Astrocyte of the spinal cord (primary cell): Measurements from ENCODE around the gene BCAS3.

Experiments
- DNase-seq: peaks from one replicate; pipeline ENCODE4 v3.0.0; 2011; ENCODE audit warnings: low read depth, low spot score
- H3K4me3 ChIP-seq: 2 replicates; pipeline ENCODE4 v1.5.1; 2011; ENCODE audit warnings: low read depth, mild to moderate bottlenecking, low read length, moderate library complexity
- CTCF ChIP-seq: IDR thresholded peaks from 2 replicates; pipeline ENCODE4 v1.5.1; 2012; ENCODE audit warnings: low read depth, mild to moderate bottlenecking, low read length, inconsistent platforms
- in situ Hi-C: cut with HindIII; loops from 2 replicates; pipeline ENCODE4 v1.10.0; 2017; ENCODE audit warnings: low sequenced_read_pairs

The BCAS3 gene

GRCh38 chr17:60790205-60790604 is 112.6 kb downstream of the BCAS3 start:
- DNase-seq, result no peak
- no peak overlapping the region for H3K4me3 ChIP-seq
- in situ Hi-C loops, result no loop called here
- TF ChIP-seq CTCF, result no peak

DNA sequence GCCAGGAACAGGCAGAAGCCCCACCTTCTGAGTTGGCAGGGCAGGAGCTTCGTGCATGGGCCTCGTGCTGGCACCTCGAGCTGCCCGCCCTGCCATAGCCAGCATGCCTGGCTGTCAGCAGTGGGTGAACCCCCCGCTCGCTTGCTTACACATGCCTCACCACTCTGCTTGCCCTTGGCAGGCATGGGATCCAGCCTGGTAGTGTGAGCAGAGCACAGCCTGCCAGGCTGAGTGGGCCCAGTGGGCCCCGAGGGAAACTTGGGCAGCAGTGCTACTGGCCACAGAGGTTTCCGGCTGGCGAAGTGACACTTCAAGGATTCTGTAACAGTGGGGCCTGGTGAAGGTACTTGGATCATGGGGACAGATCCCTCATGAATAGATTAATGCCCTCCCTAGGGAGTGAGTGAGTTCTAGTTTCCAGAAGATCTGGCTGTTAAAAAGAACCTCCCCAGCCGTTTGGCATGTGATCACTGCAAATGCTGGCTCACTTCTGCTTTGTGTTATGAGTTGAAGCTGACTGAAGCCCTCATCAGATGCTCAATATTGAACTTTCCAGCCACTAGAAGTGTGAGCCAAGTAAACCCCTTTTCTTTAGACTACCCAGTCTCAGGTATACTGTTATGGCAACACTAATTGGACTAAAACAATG is 114.7 kb downstream of the BCAS3 start:
- no peak for TF ChIP-seq CTCF
- in situ Hi-C loops, result no loop called here
- H3K4me3 ChIP-seq, result no peak overlapping the region
- DNase-seq, result no peak

- TF ChIP-seq CTCF, result no peak
- no peak overlapping the region for H3K4me3 ChIP-seq
- in situ Hi-C loops, result no loop called here
- DNase-seq, result no peak
Measured at GRCh38 chr17:60798576-60798975, 120.9 kb downstream of the BCAS3 start.

DNA sequence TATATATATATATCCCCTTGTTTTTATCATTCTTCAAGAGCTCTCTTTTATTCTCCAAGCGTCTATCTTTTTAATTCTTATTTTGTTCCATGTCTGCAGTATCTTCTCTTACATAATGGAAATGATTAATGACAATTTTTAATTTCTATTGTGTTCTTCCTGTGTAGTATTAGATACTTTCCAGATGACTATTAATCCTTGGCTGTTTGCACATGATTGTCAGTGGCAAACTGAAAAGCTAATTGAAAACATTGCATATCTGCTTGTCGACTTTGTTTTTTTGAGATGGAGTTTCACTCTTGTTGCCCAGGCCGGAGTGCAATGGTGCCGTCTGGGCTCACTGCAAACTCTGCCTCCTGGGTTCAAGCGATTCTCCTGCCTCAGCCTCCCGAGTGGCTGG is 124.7 kb downstream of the BCAS3 start:
- no peak overlapping the region for H3K4me3 ChIP-seq
- TF ChIP-seq CTCF, result no peak
- in situ Hi-C loops, result no loop called here
- no peak for DNase-seq

DNA sequence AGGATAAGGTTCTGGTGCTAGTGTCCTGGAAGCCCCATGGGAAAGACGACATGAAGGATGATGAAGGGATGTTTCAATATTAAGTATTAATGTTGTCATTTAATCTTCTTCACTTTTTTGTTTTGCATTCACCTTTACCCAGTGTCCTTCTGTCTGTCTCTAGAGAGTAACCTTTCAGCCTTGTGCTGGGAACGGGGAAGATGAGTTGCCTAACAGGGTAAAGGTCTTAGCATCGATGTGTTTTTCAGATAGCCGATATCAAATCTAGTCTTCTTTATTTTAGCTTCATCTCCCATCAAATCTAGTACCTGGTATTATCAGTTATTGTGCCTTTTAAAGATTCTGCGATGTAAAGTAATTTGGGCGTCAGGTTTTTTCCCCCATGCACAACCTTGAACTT is 125.4 kb downstream of the BCAS3 start:
- no peak overlapping the region for H3K4me3 ChIP-seq
- in situ Hi-C loops, result no loop called here
- no peak for TF ChIP-seq CTCF

GRCh38 chr17:60804831-60805230 is 127.2 kb downstream of the BCAS3 start:
- no peak for DNase-seq
- in situ Hi-C loops, result no loop called here
- no peak overlapping the region for H3K4me3 ChIP-seq
- TF ChIP-seq CTCF, result no peak

More for the DNA sequence above, 125.4 kb downstream of the BCAS3 start:
- DNase-seq, result no peak
